ENCODE results near the gene HS6ST1.

HS6ST1 gene

GRCh38 chr2:128360711-128361110, 42.0 kb upstream of the HS6ST1 start:
- Histone ChIP-seq H3K27me3 (ENCODE audit: insufficient read depth, low read length, poor library complexity) (no peaks in the 10 kb centered on the region), H3K4me3 (ENCODE audit: low read depth in 1 of 2, low read length in 2 of 2) (no peak overlapping the region), H3K9ac (ENCODE audit: low read depth, low read length) (no peak overlapping the region), H4K20me1 (ENCODE audit: insufficient read depth, low read length) (no peaks in the 10 kb centered on the region), H3K36me3 (ENCODE audit: insufficient read depth, low read length) (no peaks in the 10 kb centered on the region), H3K9me3 (ENCODE audit: insufficient read depth, low read length, severe bottlenecking) (no peaks in the 10 kb centered on the region), H3K4me2 (ENCODE audit: insufficient read depth, low read length) (no peak overlapping the region), H3K4me1 (ENCODE audit: insufficient read depth, low read length) (peaks cover 12% of the 10 kb centered on the region; the same call in 1 of the 2 replicates), H3K79me2 (ENCODE audit: insufficient read depth, low read length) (no peaks in the 10 kb centered on the region), H3K27ac (ENCODE audit: low read length) (no peak overlapping the region), H2AFZ (ENCODE audit: low read depth, low read length) (no peak overlapping the region)
- TF ChIP-seq EZH2 (IDR thresholded peaks at IDR 0.05; ENCODE audit: borderline replicate concordance, low read depth, low read length, severe bottlenecking) = no peak
- TF ChIP-seq, protein P1, sequence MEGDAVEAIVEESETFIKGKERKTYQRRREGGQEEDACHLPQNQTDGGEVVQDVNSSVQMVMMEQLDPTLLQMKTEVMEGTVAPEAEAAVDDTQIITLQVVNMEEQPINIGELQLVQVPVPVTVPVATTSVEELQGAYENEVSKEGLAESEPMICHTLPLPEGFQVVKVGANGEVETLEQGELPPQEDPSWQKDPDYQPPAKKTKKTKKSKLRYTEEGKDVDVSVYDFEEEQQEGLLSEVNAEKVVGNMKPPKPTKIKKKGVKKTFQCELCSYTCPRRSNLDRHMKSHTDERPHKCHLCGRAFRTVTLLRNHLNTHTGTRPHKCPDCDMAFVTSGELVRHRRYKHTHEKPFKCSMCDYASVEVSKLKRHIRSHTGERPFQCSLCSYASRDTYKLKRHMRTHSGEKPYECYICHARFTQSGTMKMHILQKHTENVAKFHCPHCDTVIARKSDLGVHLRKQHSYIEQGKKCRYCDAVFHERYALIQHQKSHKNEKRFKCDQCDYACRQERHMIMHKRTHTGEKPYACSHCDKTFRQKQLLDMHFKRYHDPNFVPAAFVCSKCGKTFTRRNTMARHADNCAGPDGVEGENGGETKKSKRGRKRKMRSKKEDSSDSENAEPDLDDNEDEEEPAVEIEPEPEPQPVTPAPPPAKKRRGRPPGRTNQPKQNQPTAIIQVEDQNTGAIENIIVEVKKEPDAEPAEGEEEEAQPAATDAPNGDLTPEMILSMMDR (IDR thresholded peaks at IDR 0.05; ENCODE audit: borderline replicate concordance, extremely low read depth, low read length, poor library complexity, severe bottlenecking) = no peak
- DNase-seq (no peak), ATAC-seq (ENCODE audit: insufficient read depth, low read depth) (no peak)

DNA sequence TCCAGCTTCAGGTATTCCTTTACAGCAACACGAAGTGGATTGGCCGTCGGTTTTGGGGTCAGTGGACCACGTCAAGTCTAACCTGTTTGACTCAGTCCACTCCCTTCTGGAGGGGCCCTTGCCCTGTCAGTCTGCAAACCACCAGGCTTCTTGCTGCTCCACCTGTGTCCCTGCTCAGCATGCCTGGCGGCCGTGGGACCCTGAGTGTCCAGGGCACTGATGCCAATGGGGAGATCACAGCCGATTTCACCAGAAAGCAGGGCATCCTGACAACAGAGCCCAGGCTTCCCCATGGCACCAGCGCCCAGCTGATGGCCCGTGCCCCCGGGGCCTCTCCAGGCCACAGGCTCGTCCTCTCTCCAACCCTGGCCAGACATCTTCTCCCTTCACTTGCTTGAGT, 41.2 kb upstream of the HS6ST1 start:
- no peak for ATAC-seq (ENCODE audit: insufficient read depth, low read depth)
- TF ChIP-seq, protein P1 (IDR thresholded peaks at IDR 0.05; ENCODE audit: borderline replicate concordance, extremely low read depth, low read length, poor library complexity, severe bottlenecking) = no peak
- no peak for TF ChIP-seq EZH2 (IDR thresholded peaks at IDR 0.05; ENCODE audit: borderline replicate concordance, low read depth, low read length, severe bottlenecking)
- no peak overlapping the region for H3K4me3 ChIP-seq (ENCODE audit: low read depth in 1 of 2, low read length in 2 of 2)

GRCh38 chr2:128358941-128359731, 40.5 kb upstream of the HS6ST1 start:
- DNase-seq (no peak), ATAC-seq (ENCODE audit: insufficient read depth, low read depth) (no peak)
- TF ChIP-seq, protein P1 (IDR thresholded peaks at IDR 0.05; ENCODE audit: borderline replicate concordance, extremely low read depth, low read length, poor library complexity, severe bottlenecking) = no peak
- no peak for TF ChIP-seq EZH2 (IDR thresholded peaks at IDR 0.05; ENCODE audit: borderline replicate concordance, low read depth, low read length, severe bottlenecking)
- Histone ChIP-seq H3K36me3 (ENCODE audit: insufficient read depth, low read length) (no peaks in the 10 kb centered on the region), H3K4me1 (ENCODE audit: insufficient read depth, low read length) (peaks cover 12% of the 10 kb centered on the region; the same call in 1 of the 2 replicates), H3K79me2 (ENCODE audit: insufficient read depth, low read length) (no peaks in the 10 kb centered on the region), H4K20me1 (ENCODE audit: insufficient read depth, low read length) (no peaks in the 10 kb centered on the region), H3K4me2 (ENCODE audit: insufficient read depth, low read length) (no peak overlapping the region), H3K9me3 (ENCODE audit: insufficient read depth, low read length, severe bottlenecking) (no peaks in the 10 kb centered on the region), H2AFZ (ENCODE audit: low read depth, low read length) (no peak overlapping the region), H3K27me3 (ENCODE audit: insufficient read depth, low read length, poor library complexity) (no peaks in the 10 kb centered on the region), H3K9ac (ENCODE audit: low read depth, low read length) (no peak overlapping the region), H3K4me3 (ENCODE audit: low read depth in 1 of 2, low read length in 2 of 2) (no peak overlapping the region), H3K27ac (ENCODE audit: low read length) (no peak overlapping the region)

More for the DNA sequence above, 41.2 kb upstream of the HS6ST1 start:
- Histone ChIP-seq H3K79me2 (ENCODE audit: insufficient read depth, low read length) (no peaks in the 10 kb centered on the region), H2AFZ (ENCODE audit: low read depth, low read length) (no peak overlapping the region), H3K27me3 (ENCODE audit: insufficient read depth, low read length, poor library complexity) (no peaks in the 10 kb centered on the region), H3K4me1 (ENCODE audit: insufficient read depth, low read length) (peaks cover 12% of the 10 kb centered on the region; the same call in 1 of the 2 replicates), H3K36me3 (ENCODE audit: insufficient read depth, low read length) (no peaks in the 10 kb centered on the region), H3K4me2 (ENCODE audit: insufficient read depth, low read length) (no peak overlapping the region), H3K9me3 (ENCODE audit: insufficient read depth, low read length, severe bottlenecking) (no peaks in the 10 kb centered on the region), H3K27ac (ENCODE audit: low read length) (no peak overlapping the region), H4K20me1 (ENCODE audit: insufficient read depth, low read length) (no peaks in the 10 kb centered on the region), H3K9ac (ENCODE audit: low read depth, low read length) (no peak overlapping the region)
- DNase-seq = no peak
